ENCODE results near the gene PEMT. TPM values are rescaled to one million over a fixed set of nuclear protein-coding genes. Genes with fewer than 3 reads are reported as not detected.

PEMT gene
- total RNA-seq, 1 experiment from 2014 or later = 27.0 TPM

GRCh38 chr17:17605729-17606088, 14.2 kb upstream of the PEMT start:
- ChIA-PET POLR2A (no interaction called here), CTCF (no interaction called here)
- no peak for TF ChIP-seq SIN3A (IDR thresholded peaks at IDR 0.05; ENCODE audit: borderline replicate concordance, insufficient read depth, low read depth, low read length)
- no peak for TF ChIP-seq CTCF (IDR thresholded peaks at IDR 0.05)
- no peak for TF ChIP-seq POLR2AphosphoS5 (IDR thresholded peaks at IDR 0.05; ENCODE audit: low read depth, low read length)
- TF ChIP-seq TCF7L2 (IDR thresholded peaks at IDR 0.05; ENCODE audit: low read depth, low read length) = no peak
- TF ChIP-seq REST (IDR thresholded peaks at IDR 0.05; ENCODE audit: insufficient read depth in 1 of 2, low read depth in 2 of 2, low read length in 1 of 2) = no peak
- no peaks in the 10 kb centered on the region for H3K27me3 ChIP-seq (ENCODE audit: control insufficient read depth, insufficient read depth, low read length)
- no peaks in the 10 kb centered on the region for H3K4me1 ChIP-seq (ENCODE audit: control insufficient read depth, insufficient read depth, low read length)
- intact Hi-C loops (cut with micrococcal nuclease; ENCODE audit: unreplicated experiment) = no loop called here
- H3K4me3 ChIP-seq (ENCODE audit: low read depth in 2 of 2, low read length in 2 of 2) = no peak overlapping the region
- no peaks in the 10 kb centered on the region for H3K36me3 ChIP-seq (ENCODE audit: control insufficient read depth, insufficient read depth, low read length)
- in situ Hi-C loops (cut with HindIII; ENCODE audit: low pct_unique_long_range_greater_than_20kb, low sequenced_read_pairs) = no loop called here
- BruUV-seq (replicated peaks) = no TSS peak
- DNase-seq (ENCODE audit: low read depth, low spot score) (no peak), ATAC-seq (no peak)
- H3K27ac ChIP-seq (ENCODE audit: low read length) = no peak overlapping the region
- no peaks in the 10 kb centered on the region for H3K9me3 ChIP-seq (ENCODE audit: control insufficient read depth, insufficient read depth, low read depth, low read length)

GRCh38 chr17:17605083-17605728, 13.7 kb upstream of the PEMT start:
- POLR2A ChIA-PET = no interaction called here
- in situ Hi-C loops (cut with HindIII; ENCODE audit: low pct_unique_long_range_greater_than_20kb, low sequenced_read_pairs) (no loop called here), intact Hi-C loops (cut with micrococcal nuclease; ENCODE audit: unreplicated experiment) (no loop called here)
- TF ChIP-seq SIN3A (IDR thresholded peaks at IDR 0.05; ENCODE audit: borderline replicate concordance, insufficient read depth, low read depth, low read length) = no peak
- TF ChIP-seq REST (IDR thresholded peaks at IDR 0.05; ENCODE audit: insufficient read depth in 1 of 2, low read depth in 2 of 2, low read length in 1 of 2) = no peak
- TF ChIP-seq CTCF (IDR thresholded peaks at IDR 0.05) = no peak
- no peak for TF ChIP-seq TCF7L2 (IDR thresholded peaks at IDR 0.05; ENCODE audit: low read depth, low read length)
- Histone ChIP-seq H3K9me3 (ENCODE audit: control insufficient read depth, insufficient read depth, low read depth, low read length) (no peaks in the 10 kb centered on the region), H3K27ac (ENCODE audit: low read length) (no peak overlapping the region), H3K4me3 (ENCODE audit: low read depth in 2 of 2, low read length in 2 of 2) (no peak overlapping the region), H3K36me3 (ENCODE audit: control insufficient read depth, insufficient read depth, low read length) (no peaks in the 10 kb centered on the region), H3K4me1 (ENCODE audit: control insufficient read depth, insufficient read depth, low read length) (no peaks in the 10 kb centered on the region), H3K27me3 (ENCODE audit: control insufficient read depth, insufficient read depth, low read length) (no peaks in the 10 kb centered on the region)
- CTCF ChIA-PET = no interaction called here
- BruUV-seq (replicated peaks) = no TSS peak
- DNase-seq (ENCODE audit: low read depth, low spot score) (no peak), ATAC-seq (no peak)

Measured in Panc1 (cell line).